Lower leg skin (tissue), 3 donors: Measurements from ENCODE around the gene OGFOD2.

Experiments
- POLR2A ChIP-seq, 2 donors: fragments of 450-650 bp; IDR thresholded peaks; one replicate each; pipeline ENCODE4 v1.6.1; 2016 to 2017; ENCODE audit warnings: antibody characterized with exemption in 2 of 2, mild to moderate bottlenecking in 1 of 2, moderate library complexity in 1 of 2
- TF ChIP-seq, protein P1 (sequence below), 3 donors: fragments of 450-650 bp; IDR thresholded peaks; one replicate each; pipeline ENCODE4 v1.5.1; 2016; ENCODE audit warnings: antibody characterized with exemption in 3 of 3, mild to moderate bottlenecking in 3 of 3, moderate library complexity in 2 of 3

GRCh38 chr12:122966743-122967550, 8.1 kb upstream of the OGFOD2 start:
- TF ChIP-seq POLR2A (IDR thresholded peaks at IDR 0.05): no peak
- TF ChIP-seq, protein P1, sequence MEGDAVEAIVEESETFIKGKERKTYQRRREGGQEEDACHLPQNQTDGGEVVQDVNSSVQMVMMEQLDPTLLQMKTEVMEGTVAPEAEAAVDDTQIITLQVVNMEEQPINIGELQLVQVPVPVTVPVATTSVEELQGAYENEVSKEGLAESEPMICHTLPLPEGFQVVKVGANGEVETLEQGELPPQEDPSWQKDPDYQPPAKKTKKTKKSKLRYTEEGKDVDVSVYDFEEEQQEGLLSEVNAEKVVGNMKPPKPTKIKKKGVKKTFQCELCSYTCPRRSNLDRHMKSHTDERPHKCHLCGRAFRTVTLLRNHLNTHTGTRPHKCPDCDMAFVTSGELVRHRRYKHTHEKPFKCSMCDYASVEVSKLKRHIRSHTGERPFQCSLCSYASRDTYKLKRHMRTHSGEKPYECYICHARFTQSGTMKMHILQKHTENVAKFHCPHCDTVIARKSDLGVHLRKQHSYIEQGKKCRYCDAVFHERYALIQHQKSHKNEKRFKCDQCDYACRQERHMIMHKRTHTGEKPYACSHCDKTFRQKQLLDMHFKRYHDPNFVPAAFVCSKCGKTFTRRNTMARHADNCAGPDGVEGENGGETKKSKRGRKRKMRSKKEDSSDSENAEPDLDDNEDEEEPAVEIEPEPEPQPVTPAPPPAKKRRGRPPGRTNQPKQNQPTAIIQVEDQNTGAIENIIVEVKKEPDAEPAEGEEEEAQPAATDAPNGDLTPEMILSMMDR (IDR thresholded peaks at IDR 0.05): no peak
